Epithelial cell of esophagus (primary cell): ENCODE measurements around the gene PSPC1.
"Not testable (repeated sequence)": the region's sequence is repeated elsewhere in the genome, so short reads cannot be mapped to it uniquely, and the experiment has no call there.

ENCODE experiments used
- DNase-seq: peaks from one replicate; pipeline ENCODE4 v3.0.0; 2010; ENCODE audit warnings: low read depth
- H3K4me3 ChIP-seq: 2 replicates; pipeline ENCODE4 v1.5.1; 2011; ENCODE audit warnings: mild to moderate bottlenecking, low read length, control low read depth
- CTCF ChIP-seq: IDR thresholded peaks from 2 replicates; pipeline ENCODE4 v1.5.1; 2011; ENCODE audit warnings: low read depth, mild to moderate bottlenecking, low read length, control low read depth, inconsistent platforms; ENCODE audit not compliant: insufficient read depth; ENCODE audit errors: missing control alignments

The PSPC1 gene

GRCh38 chr13:19810151-19810550 is 27.4 kb upstream of the PSPC1 start:
- no peak for TF ChIP-seq CTCF
- no peak overlapping the region for H3K4me3 ChIP-seq
- no peak for DNase-seq

- TF ChIP-seq CTCF, result no peak
- DNase-seq, result no peak
- no peak overlapping the region for H3K4me3 ChIP-seq
Measured at GRCh38 chr13:19805765-19806164, 23.0 kb upstream of the PSPC1 start.

GRCh38 chr13:19795956-19796355 is 13.2 kb upstream of the PSPC1 start:
- no peak for DNase-seq
- H3K4me3 ChIP-seq, result no peak overlapping the region
- TF ChIP-seq CTCF, result no peak

GRCh38 chr13:19794631-19795030 is 11.9 kb upstream of the PSPC1 start:
- TF ChIP-seq CTCF, result no peak
- DNase-seq, result peak; percentile 93
- H3K4me3 ChIP-seq, result no peak overlapping the region

- H3K4me3 ChIP-seq, result no peak overlapping the region
- DNase-seq, result no peak
- no peak for TF ChIP-seq CTCF
Measured at GRCh38 chr13:19791953-19792537, 9.3 kb upstream of the PSPC1 start.

- peak overlapping the region; percentile 79 for H3K4me3 ChIP-seq
- no peak for TF ChIP-seq CTCF
Measured at GRCh38 chr13:19782049-19782726, 557 bp downstream of the PSPC1 start.

GRCh38 chr13:19781526-19781925 is 1.2 kb downstream of the PSPC1 start:
- TF ChIP-seq CTCF, result no peak
- H3K4me3 ChIP-seq, result peak overlapping the region; percentile 79
- DNase-seq, result no peak

More at GRCh38 chr13:19782049-19782726, 557 bp downstream of the PSPC1 start:
- peak; percentile 57 for DNase-seq

- H3K4me3 ChIP-seq, result peak overlapping the region; percentile 79
- DNase-seq, result not testable (repeated sequence)
Measured at GRCh38 chr13:19780753-19781418, 1.9 kb downstream of the PSPC1 start.
